Airway epithelial cell (primary cell): Measurements from ENCODE around the gene APOA1. TPM values are rescaled to one million over a fixed set of nuclear protein-coding genes. Genes with fewer than 3 reads are reported as not detected.

ENCODE experiments used
- total RNA-seq: library from RNA; depleted of rRNA; stranded (reverse); fragments of >200 nt; gene quantifications from 2 replicates; pipeline ENCODE4 v1.2.3, GENCODE V29; 2015

The APOA1 gene
- not detected in 2 replicates for total RNA-seq

DNA sequence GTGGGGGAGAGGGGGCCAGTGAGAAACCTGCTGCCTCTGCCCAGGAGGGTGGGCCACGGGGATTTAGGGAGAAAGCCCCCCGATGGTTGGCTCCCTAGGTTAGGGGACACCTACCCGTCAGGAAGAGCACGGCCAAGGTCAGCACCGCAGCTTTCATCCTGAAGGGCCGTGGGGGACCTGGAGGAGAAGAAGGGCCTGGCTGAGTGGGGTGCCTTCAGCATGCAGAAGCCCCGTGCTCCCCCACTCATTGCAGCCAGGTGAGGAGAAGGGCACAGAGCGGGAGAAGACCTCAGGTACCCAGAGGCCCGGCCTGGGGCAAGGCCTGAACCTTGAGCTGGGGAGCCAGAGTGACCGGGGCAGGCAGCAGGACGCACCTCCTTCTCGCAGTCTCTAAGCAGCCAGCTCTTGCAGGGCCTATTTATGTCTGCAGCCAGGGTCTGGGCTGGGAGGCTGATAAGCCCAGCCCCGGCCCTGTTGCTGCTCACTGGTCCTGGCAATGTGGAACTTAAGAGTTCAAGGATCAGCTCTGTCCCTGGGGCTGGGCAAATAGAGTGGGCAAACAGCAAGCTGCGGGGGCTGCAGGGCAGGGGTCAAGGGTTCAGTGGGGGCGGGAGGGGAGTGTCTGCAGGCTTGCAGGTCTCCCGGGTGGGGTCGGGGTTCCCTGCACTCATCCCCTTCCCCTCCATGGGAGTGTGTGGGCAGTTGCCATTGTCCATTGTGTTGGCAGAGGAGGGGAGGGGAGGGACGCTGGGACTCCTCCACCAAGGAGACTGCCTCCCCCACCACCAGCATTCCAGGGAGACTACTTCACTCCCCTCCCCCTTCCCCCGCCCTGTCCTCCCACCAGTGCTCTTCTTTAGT lies at the start of gene APOA1:
TSS of gene APOA1 (minus strand) at position 392 of the 861 bp plus-strand sequence. CDS start at position 157, 235 bp downstream.

DNA sequence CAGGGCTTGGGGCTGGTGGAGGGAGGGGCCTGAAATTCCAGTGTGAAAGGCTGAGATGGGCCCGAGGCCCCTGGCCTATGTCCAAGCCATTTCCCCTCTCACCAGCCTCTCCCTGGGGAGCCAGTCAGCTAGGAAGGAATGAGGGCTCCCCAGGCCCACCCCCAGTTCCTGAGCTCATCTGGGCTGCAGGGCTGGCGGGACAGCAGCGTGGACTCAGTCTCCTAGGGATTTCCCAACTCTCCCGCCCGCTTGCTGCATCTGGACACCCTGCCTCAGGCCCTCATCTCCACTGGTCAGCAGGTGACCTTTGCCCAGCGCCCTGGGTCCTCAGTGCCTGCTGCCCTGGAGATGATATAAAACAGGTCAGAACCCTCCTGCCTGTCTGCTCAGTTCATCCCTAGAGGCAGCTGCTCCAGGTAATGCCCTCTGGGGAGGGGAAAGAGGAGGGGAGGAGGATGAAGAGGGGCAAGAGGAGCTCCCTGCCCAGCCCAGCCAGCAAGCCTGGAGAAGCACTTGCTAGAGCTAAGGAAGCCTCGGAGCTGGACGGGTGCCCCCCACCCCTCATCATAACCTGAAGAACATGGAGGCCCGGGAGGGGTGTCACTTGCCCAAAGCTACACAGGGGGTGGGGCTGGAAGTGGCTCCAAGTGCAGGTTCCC lies 7.8 kb downstream of the APOA1 start, which contains the start of gene APOC3:
TSS of gene APOC3 (plus strand) at position 383 of the 659 bp plus-strand sequence. CDS start 676 bp downstream, outside the sequence.

DNA sequence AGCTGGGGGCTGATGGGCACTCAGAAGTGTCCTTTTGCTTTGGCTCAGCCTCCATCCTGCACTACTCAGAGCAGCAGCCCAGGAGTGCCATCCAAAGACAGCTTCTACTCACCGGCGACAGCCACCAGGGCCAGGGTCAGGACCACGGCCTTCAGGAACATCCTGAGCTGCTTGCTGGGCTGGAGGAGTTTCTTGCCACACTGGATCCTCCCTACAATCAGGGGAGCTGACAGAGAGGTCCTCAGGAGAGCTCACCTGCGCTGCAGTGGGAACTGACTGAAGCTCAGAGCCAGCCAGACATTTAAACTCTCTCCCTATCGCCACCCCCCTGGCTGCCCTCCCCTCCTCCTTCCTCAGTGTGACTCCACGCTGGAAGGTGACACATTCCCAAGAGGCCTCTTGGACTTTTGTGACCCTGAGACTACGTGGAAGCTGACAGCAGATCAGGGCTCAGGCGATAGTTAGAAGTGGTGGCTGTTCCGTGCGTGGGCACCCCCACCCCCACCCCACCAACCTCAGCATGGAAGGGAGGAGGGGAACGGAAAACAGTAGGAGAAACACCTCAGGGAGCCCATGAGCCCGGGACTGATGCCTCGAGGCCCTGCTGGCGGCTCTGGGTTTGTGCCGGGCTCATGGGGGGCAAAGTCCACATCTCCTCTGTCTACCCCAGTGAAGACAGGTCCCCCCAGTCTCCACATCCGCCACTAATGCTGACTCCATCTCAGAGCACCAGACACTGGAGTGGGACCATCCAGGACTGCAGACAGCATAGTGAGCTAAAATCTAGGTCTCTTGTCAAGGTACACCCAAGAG lies 14.2 kb downstream of the APOA1 start, which contains the start of gene APOA4:
TSS of gene APOA4 (minus strand) at position 274 of the 813 bp plus-strand sequence. CDS start at position 161, 113 bp downstream.

DNA sequence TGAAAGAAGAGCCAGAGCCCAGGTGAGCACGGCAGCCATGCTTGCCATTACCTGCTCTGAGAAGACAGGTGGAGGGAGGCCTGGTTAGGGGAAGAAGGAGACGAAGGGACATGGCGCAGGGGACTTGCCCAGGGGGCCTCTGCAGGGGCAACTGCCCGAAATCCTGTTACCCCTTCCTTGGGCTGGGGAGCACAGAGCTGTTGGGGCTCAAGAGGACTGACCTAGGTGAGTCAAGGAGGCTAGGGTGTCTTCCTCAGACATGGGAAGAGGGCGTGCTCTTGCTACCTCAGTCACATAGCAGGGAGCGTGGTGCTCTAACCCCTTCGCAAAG lies 45.6 kb downstream of the APOA1 start, which contains the start of gene APOA5:
TSS of gene APOA5 (minus strand) at position 67 of the 331 bp plus-strand sequence. CDS start at position 48, 19 bp downstream.

DNA sequence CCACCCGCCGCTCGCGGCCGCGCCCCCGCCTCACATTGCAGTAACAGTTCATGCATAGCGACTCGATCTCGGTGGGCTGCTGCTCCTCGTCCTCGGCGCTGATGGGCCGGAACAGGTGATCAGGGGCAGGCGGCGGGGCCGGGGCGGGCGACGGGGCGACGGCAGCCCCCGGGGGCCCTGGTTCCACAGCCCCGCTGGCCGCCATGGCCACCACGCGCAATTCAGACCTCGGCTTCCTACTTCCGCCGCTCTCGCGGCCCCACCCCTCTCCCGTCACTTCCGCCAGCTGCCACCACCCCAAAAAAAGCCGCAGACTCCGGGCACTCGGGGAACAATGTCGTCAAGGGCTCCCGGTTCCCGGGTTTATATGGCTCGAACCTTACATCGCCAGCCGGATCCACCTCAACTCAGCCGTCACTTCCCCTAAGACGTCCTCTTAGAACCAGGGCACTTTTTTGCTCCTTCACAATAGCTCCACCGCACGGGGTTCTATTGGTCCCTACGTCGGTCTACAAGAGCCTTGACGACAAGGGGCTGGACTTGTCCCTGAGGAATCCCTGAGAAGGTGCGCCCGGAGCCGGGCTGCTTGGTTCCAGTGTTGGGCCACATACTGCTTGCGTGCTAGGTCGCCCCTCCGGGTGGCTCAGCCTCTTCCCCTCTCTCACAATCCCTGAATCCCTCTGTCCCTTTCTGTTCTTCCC lies 49.5 kb downstream of the APOA1 start, which contains the start of gene ZPR1:
TSS of gene ZPR1 (minus strand) at position 238 of the 701 bp plus-strand sequence. CDS start at position 205, 33 bp downstream.

Other genes with a start within 250 kb of the APOA1 start
- gene BUD13, start 64.6 kb downstream of the APOA1 start, total RNA-seq, result 13.5 and 16.4 TPM in 2 replicates
- 37.7 and 53.8 TPM in 2 replicates for gene ZPR1, start 49.6 kb downstream of the APOA1 start, total RNA-seq
- not detected in 2 replicates for gene APOA5, start 45.7 kb downstream of the APOA1 start, total RNA-seq
- gene APOA4, start 14.3 kb downstream of the APOA1 start, total RNA-seq, result not detected in 2 replicates
- gene APOC3, start 7.7 kb downstream of the APOA1 start, total RNA-seq, result not detected in 2 replicates